ENCODE results near the gene BAZ1A. TPM values are rescaled to one million over a fixed set of nuclear protein-coding genes. Genes with fewer than 3 reads are reported as not detected.

The BAZ1A gene
- total RNA-seq, 6 experiments from 2014 or later, result 6.6 to 19.4 (median 14.3) TPM

GRCh38 chr14:34873589-34874385, 1.4 kb downstream of the BAZ1A start:
- intact Hi-C loops (cut with DNase I), result no loop called here
- ATAC-seq (peak; percentile 77 to 87 (median 82)), DNase-seq (peak; percentile 82 to 91 (median 89))
- TF ChIP-seq, protein P1, sequence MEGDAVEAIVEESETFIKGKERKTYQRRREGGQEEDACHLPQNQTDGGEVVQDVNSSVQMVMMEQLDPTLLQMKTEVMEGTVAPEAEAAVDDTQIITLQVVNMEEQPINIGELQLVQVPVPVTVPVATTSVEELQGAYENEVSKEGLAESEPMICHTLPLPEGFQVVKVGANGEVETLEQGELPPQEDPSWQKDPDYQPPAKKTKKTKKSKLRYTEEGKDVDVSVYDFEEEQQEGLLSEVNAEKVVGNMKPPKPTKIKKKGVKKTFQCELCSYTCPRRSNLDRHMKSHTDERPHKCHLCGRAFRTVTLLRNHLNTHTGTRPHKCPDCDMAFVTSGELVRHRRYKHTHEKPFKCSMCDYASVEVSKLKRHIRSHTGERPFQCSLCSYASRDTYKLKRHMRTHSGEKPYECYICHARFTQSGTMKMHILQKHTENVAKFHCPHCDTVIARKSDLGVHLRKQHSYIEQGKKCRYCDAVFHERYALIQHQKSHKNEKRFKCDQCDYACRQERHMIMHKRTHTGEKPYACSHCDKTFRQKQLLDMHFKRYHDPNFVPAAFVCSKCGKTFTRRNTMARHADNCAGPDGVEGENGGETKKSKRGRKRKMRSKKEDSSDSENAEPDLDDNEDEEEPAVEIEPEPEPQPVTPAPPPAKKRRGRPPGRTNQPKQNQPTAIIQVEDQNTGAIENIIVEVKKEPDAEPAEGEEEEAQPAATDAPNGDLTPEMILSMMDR (IDR thresholded peaks at IDR 0.05), result no peak
- peak; percentile 72 for TF ChIP-seq POLR2A (IDR thresholded peaks at IDR 0.05)
- Histone ChIP-seq H3K27ac (peak overlapping the region; percentile 96 to 99 (median 97)), H3K9me3 (no peaks in the 10 kb centered on the region), H3K36me3 (no peaks in the 10 kb centered on the region), H3K4me1 (peaks cover 0 to 22% (median under 1%) of the 10 kb centered on the region in 4 donors), H3K27me3 (no peaks in the 10 kb centered on the region), H3K4me3 (peak overlapping the region; percentile 84 to 89 (median 87))
- WGBS (ENCODE audit: insufficient coverage, low coverage, low lambda C conversion rate, missing lambda C conversion rate), result 0% methylated on average over 22 of the region's 81 CpGs

GRCh38 chr14:34872822-34873588, 2.2 kb downstream of the BAZ1A start:
- Histone ChIP-seq H3K9me3 (no peaks in the 10 kb centered on the region), H3K4me3 (peak overlapping the region; percentile 84 to 89 (median 87)), H3K27ac (peak overlapping the region; percentile 96 to 99 (median 97)), H3K27me3 (no peaks in the 10 kb centered on the region), H3K36me3 (no peaks in the 10 kb centered on the region), H3K4me1 (peaks cover 0 to 22% (median under 1%) of the 10 kb centered on the region in 4 donors)
- DNase-seq (no peak), ATAC-seq (peak in 1 of 4 donors; percentile 0)
- 2% methylated on average over 19 of the region's 19 CpGs for WGBS (ENCODE audit: insufficient coverage, low coverage, low lambda C conversion rate, missing lambda C conversion rate)
- intact Hi-C loops (cut with DNase I), result no loop called here
- TF ChIP-seq POLR2A (IDR thresholded peaks at IDR 0.05), result no peak
- TF ChIP-seq, protein P1 (IDR thresholded peaks at IDR 0.05), result no peak

- intact Hi-C loops (cut with DNase I), result no loop called here
- TF ChIP-seq, protein P1 (IDR thresholded peaks at IDR 0.05), result no peak
- TF ChIP-seq POLR2A (IDR thresholded peaks at IDR 0.05), result no peak
- Histone ChIP-seq H3K9me3 (no peaks in the 10 kb centered on the region), H3K27ac (no peak overlapping the region), H3K27me3 (no peaks in the 10 kb centered on the region), H3K4me1 (peaks cover 0 to 9% (median 0%) of the 10 kb centered on the region in 4 donors), H3K4me3 (no peak overlapping the region), H3K36me3 (no peaks in the 10 kb centered on the region)
- ATAC-seq (no peak), DNase-seq (no peak)
- WGBS (ENCODE audit: insufficient coverage, low coverage, low lambda C conversion rate, missing lambda C conversion rate), result 100% methylated on average over 5 of the region's 5 CpGs
Observed at GRCh38 chr14:34867199-34867598, 8.0 kb downstream of the BAZ1A start.

GRCh38 chr14:34865889-34866574, 9.1 kb downstream of the BAZ1A start:
- 100% methylated on average over 8 of the region's 13 CpGs for WGBS (ENCODE audit: insufficient coverage, low coverage, low lambda C conversion rate, missing lambda C conversion rate)

More at GRCh38 chr14:34865889-34866574, 9.1 kb downstream of the BAZ1A start:
- ATAC-seq (no peak), DNase-seq (no peak)
- TF ChIP-seq, protein P1 (IDR thresholded peaks at IDR 0.05), result no peak
- no peak for TF ChIP-seq POLR2A (IDR thresholded peaks at IDR 0.05)
- Histone ChIP-seq H3K27me3 (no peaks in the 10 kb centered on the region), H3K36me3 (peaks cover 0 to 9% (median 0%) of the 10 kb centered on the region in 4 donors), H3K27ac (no peak overlapping the region), H3K4me1 (no peaks in the 10 kb centered on the region), H3K4me3 (no peak overlapping the region), H3K9me3 (no peaks in the 10 kb centered on the region)
- intact Hi-C loops (cut with DNase I), result no loop called here
